Kidney epithelial cell (primary cell): ENCODE results near the gene DHRS13. TPM values are rescaled to one million over a fixed set of nuclear protein-coding genes. Genes with fewer than 3 reads are reported as not detected.

Experiments
- DNase-seq: peaks from one replicate; pipeline ENCODE4 v3.0.0-alpha.2; 2010; ENCODE audit warnings: low read depth
- H3K27me3 ChIP-seq: 2 replicates; pipeline ENCODE4 v1.6.0; 2011; ENCODE audit warnings: low read length; ENCODE audit not compliant: control insufficient read depth, insufficient read depth
- H3K36me3 ChIP-seq: 2 replicates; pipeline ENCODE4 v1.5.1; 2011; ENCODE audit warnings: low read length; ENCODE audit not compliant: control insufficient read depth, insufficient read depth
- H3K4me3 ChIP-seq: 2 replicates; pipeline ENCODE4 v1.5.1; 2011; ENCODE audit warnings: low read depth, mild to moderate bottlenecking, control low read depth, low read length
- CTCF ChIP-seq: IDR thresholded peaks from 2 replicates; pipeline ENCODE4 v1.5.1; 2011; ENCODE audit warnings: mild to moderate bottlenecking, moderate library complexity, low read length, control low read depth, inconsistent platforms; ENCODE audit not compliant: insufficient read depth, poor library complexity, severe bottlenecking
- total RNA-seq: library from RNA; depleted of rRNA; stranded (reverse); fragments of >200 nt; gene quantifications from 2 replicates; pipeline ENCODE4 v1.2.3, GENCODE V29; 2015

The DHRS13 gene
- total RNA-seq, 1 donor from 2014 or later = 12.7 TPM

- H3K4me3 ChIP-seq = no peak overlapping the region
- H3K36me3 ChIP-seq = no peaks in the 10 kb centered on the region
- H3K27me3 ChIP-seq = no peaks in the 10 kb centered on the region
- DNase-seq = no peak
- no peak for TF ChIP-seq CTCF
Measured at GRCh38 chr17:28892024-28892423, 10.9 kb downstream of the DHRS13 start.

- no peak for DNase-seq
- Histone ChIP-seq H3K36me3 (no peaks in the 10 kb centered on the region), H3K27me3 (no peaks in the 10 kb centered on the region), H3K4me3 (no peak overlapping the region)
- no peak for TF ChIP-seq CTCF
Measured at GRCh38 chr17:28891201-28891600, 11.7 kb downstream of the DHRS13 start.

GRCh38 chr17:28889996-28890395 is 12.9 kb downstream of the DHRS13 start:
- H3K36me3 ChIP-seq = no peaks in the 10 kb centered on the region

GRCh38 chr17:28888832-28889231 is 14.0 kb downstream of the DHRS13 start:
- H3K27me3 ChIP-seq = no peaks in the 10 kb centered on the region
- H3K4me3 ChIP-seq = no peak overlapping the region
- TF ChIP-seq CTCF = no peak
- H3K36me3 ChIP-seq = no peaks in the 10 kb centered on the region
- DNase-seq = no peak

More at GRCh38 chr17:28889996-28890395, 12.9 kb downstream of the DHRS13 start:
- Histone ChIP-seq H3K4me3 (no peak overlapping the region), H3K27me3 (no peaks in the 10 kb centered on the region)
- no peak for TF ChIP-seq CTCF
- no peak for DNase-seq

- Histone ChIP-seq H3K27me3 (no peaks in the 10 kb centered on the region), H3K4me3 (no peak overlapping the region), H3K36me3 (no peaks in the 10 kb centered on the region)
- no peak for TF ChIP-seq CTCF
- DNase-seq = no peak
Measured at GRCh38 chr17:28887871-28888471, 14.9 kb downstream of the DHRS13 start.

GRCh38 chr17:28885951-28886350 is 16.9 kb downstream of the DHRS13 start:
- H3K27me3 ChIP-seq = no peaks in the 10 kb centered on the region
- no peak for TF ChIP-seq CTCF
- DNase-seq = no peak
- H3K4me3 ChIP-seq = no peak overlapping the region
- no peaks in the 10 kb centered on the region for H3K36me3 ChIP-seq
